B cell (primary cell): ENCODE data around the gene SNX24. TPM values are rescaled to one million over a fixed set of nuclear protein-coding genes. Genes with fewer than 3 reads are reported as not detected.

Experiments
- ATAC-seq: fragments of 200-7000 bp; cut with Tn5 transposase; one replicate; pipeline ENCODE4 v1.10.0; 2021; ENCODE audit warnings: low read depth, mild to moderate bottlenecking, moderate number of reproducible peaks, moderate library complexity
- CTCF ChIA-PET: fragments of 350-600 bp; sonication (Branson Sonifier 250); formaldehyde crosslinking; loops from one replicate; lab custom pipeline; 2021; ENCODE audit warnings: antibody characterized with exemption, inconsistent platforms; lab: Charles Lee
- POLR2A ChIA-PET: fragments of 350-600 bp; sonication (Branson Sonifier 250); formaldehyde crosslinking; loops from one replicate; lab custom pipeline; 2021; ENCODE audit warnings: antibody characterized with exemption; lab: Charles Lee
- DNase-seq: peaks from one replicate; pipeline ENCODE4 v3.0.0; 2013
- H2AFZ ChIP-seq: 2 replicates; pipeline ENCODE4 v1.6.1; 2012; ENCODE audit warnings: mild to moderate bottlenecking, low read depth, low read length; ENCODE audit not compliant: insufficient read depth, poor library complexity, severe bottlenecking
- H3K27ac ChIP-seq, 2 donors: 1 replicate in 1 of 2; 2 replicates in 1 of 2; pipeline ENCODE4 v1.5.1; 2012 to 2013; ENCODE audit warnings: low read length in 2 of 2, mild to moderate bottlenecking in 2 of 2, moderate library complexity in 1 of 2
- H3K27me3 ChIP-seq, 4 experiments: fragments of 200-600 bp in 1 of 4; sonication (generic) in 1 of 4; replicated peaks in 1 of 4; 1 replicate in 2 of 4; 2 replicates in 2 of 4; pipeline versions ENCODE4 v1.6.1 to v1.7.0; 2013 to 2016; ENCODE audit warnings: low read length in 3 of 4, mild to moderate bottlenecking in 2 of 4, mixed read lengths in 1 of 4, moderate library complexity in 1 of 4; ENCODE audit not compliant: insufficient read depth in 4 of 4, control insufficient read depth in 3 of 4; ENCODE audit errors: control extremely low read depth in 1 of 4
- H3K36me3 ChIP-seq, 2 experiments: replicated peaks in 1 of 2; 1 replicate in 1 of 2; 2 replicates in 1 of 2; pipeline versions ENCODE4 v1.6.1 to v1.7.1; 2013; ENCODE audit warnings: low read length in 1 of 2; ENCODE audit not compliant: insufficient read depth in 2 of 2, control insufficient read depth in 1 of 2; ENCODE audit errors: control extremely low read depth in 1 of 2, extremely low read depth in 1 of 2
- H3K4me1 ChIP-seq, 2 donors: fragments of 200-600 bp in 1 of 2; sonication (generic) in 1 of 2; 1 replicate in 1 of 2; 2 replicates in 1 of 2; pipeline versions ENCODE4 v1.5.1 to v1.6.1; 2013 to 2017; ENCODE audit warnings: low read length in 2 of 2; ENCODE audit not compliant: control insufficient read depth in 2 of 2, insufficient read depth in 2 of 2
- H3K4me2 ChIP-seq: replicated peaks from 2 replicates; pipeline ENCODE3; 2012; ENCODE audit warnings: mild to moderate bottlenecking, low read depth, low read length; ENCODE audit not compliant: poor library complexity, severe bottlenecking
- H3K4me3 ChIP-seq, 5 experiments: fragments of 200-600 bp in 1 of 5; sonication (generic) in 1 of 5; 1 replicate in 3 of 5; 2 replicates in 2 of 5; pipeline versions ENCODE4 v1.5.1 to v1.7.0; 2011 to 2016; ENCODE audit warnings: low read length in 4 of 5, mild to moderate bottlenecking in 4 of 5, low read depth in 2 of 5, control low read depth in 1 of 5, moderate library complexity in 1 of 5; ENCODE audit not compliant: insufficient read depth in 1 of 5; ENCODE audit errors: control extremely low read depth in 1 of 5, extremely low read depth in 1 of 5
- H3K79me2 ChIP-seq: fragments of 200-600 bp; sonication (generic); one replicate; pipeline ENCODE4 v1.6.0; 2016; ENCODE audit warnings: low read length; ENCODE audit not compliant: control insufficient read depth, insufficient read depth
- H3K9ac ChIP-seq: fragments of 200-600 bp; sonication (generic); 2 replicates; pipeline ENCODE4 v1.6.1; 2017; ENCODE audit warnings: mild to moderate bottlenecking, low read length, moderate library complexity
- H3K9me3 ChIP-seq, 3 donors: one replicate each; pipeline versions ENCODE4 v1.6.1 to v1.7.1; 2013; ENCODE audit warnings: low read length in 2 of 3; ENCODE audit not compliant: control insufficient read depth in 2 of 3, insufficient read depth in 1 of 3; ENCODE audit errors: control extremely low read depth in 1 of 3
- H4K20me1 ChIP-seq: 2 replicates; pipeline ENCODE4 v1.6.0; 2012; ENCODE audit warnings: mild to moderate bottlenecking, low read length; ENCODE audit not compliant: insufficient read depth, control insufficient read depth, poor library complexity, severe bottlenecking
- H3K27ac Mint-ChIP-seq: one replicate; pipeline ENCODE4 v1.8.0; 2021; ENCODE audit warnings: mixed read lengths
- H3K27me3 Mint-ChIP-seq: one replicate; pipeline ENCODE4 v1.8.0; 2021; ENCODE audit warnings: mixed read lengths
- H3K4me1 Mint-ChIP-seq: one replicate; pipeline ENCODE4 v1.8.0; 2021; ENCODE audit warnings: mixed read lengths
- H3K4me3 Mint-ChIP-seq: one replicate; pipeline ENCODE4 v1.8.0; 2021; ENCODE audit warnings: mixed read lengths
- H3K9me3 Mint-ChIP-seq: one replicate; pipeline ENCODE4 v1.8.0; 2022; ENCODE audit warnings: mixed read lengths; ENCODE audit not compliant: insufficient read depth
- EZH2 ChIP-seq: IDR thresholded peaks from 2 replicates; pipeline ENCODE4 v1.6.1; 2012; ENCODE audit warnings: borderline replicate concordance, low read depth, mild to moderate bottlenecking, moderate library complexity, low read length; ENCODE audit not compliant: insufficient read depth, poor library complexity, severe bottlenecking
- whole genome bisulfite sequencing: methylation state at CpG from one replicate; pipeline ENCODE4 v1.1.5; 2013; ENCODE audit warnings: missing lambda C conversion rate; ENCODE audit not compliant: insufficient coverage; 5-methylcytosine and 5-hydroxymethylcytosine counted together
- intact Hi-C: fragments of 100-400 bp; cut with micrococcal nuclease; formaldehyde crosslinking; loops from one replicate; pipeline ENCODE4 v1.10.0; 2022
- polyA plus RNA-seq: library from polyadenylated mRNA; depleted of rRNA; stranded (reverse); fragments of >200 nt; gene quantifications from 2 replicates; pipeline ENCODE4 v1.2.3, GENCODE V29; 2012
- total RNA-seq, 2 donors: library from RNA; stranded (reverse); fragments of 120-200 nt in 1 of 2; gene quantifications; 1 replicate in 1 of 2; 2 replicates in 1 of 2; pipeline versions ENCODE4 v1.2.3 to v1.2.4, GENCODE V29; 2013 to 2022
- TF ChIP-seq, protein P1 (sequence below): fragments of 200-600 bp; IDR thresholded peaks from one replicate; pipeline ENCODE4 v1.8.0; 2022; ENCODE audit warnings: antibody characterized with exemption, mild to moderate bottlenecking

The SNX24 gene
- total and polyA plus RNA-seq, 2 donors (not counting 1 experiment from before 2014, with no cell fraction given), result 1.1 to 9.3 TPM

DNA sequence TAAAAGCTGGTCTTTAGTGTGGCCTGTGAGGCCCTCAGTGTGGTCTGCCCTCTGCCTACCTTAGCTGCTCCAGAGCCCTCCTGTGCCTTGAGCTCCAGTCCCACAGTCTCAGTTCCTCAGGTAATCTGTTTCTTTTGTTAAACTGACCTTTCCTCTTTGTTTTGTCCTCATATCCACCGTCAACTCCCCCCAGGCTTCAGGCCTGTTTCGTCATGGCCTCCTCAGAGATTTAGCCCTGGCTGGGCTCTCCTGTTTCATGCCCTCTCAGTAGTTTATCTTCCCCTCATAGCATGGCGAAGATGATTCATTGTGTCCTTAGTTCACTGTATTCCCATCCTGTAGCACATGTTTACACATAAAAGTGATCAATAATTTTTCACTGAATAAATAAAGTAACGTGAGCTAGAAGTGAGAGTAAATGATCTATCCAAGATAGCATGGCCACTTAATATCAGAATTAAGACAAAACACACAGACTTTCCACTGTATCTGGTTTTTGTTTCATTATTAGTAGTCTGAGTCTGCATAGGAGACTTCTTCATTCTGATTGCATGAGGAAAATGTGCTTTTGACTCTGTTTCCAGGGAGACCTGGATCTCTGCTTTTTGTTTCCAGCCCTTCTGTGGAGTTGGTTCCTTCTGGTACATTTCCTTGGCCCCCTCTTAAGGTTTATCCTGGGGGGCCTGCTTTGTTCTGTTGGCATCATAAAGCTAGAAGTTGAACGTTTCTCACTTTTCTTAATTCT lies 70.5 kb downstream of the SNX24 start:
- Mint-ChIP-seq H3K9me3 (no peaks in the 10 kb centered on the region), H3K27me3 (no peaks in the 10 kb centered on the region), H3K4me1 (peaks cover 3% of the 10 kb centered on the region), H3K4me3 (no peak overlapping the region), H3K27ac (no peak overlapping the region)
- Histone ChIP-seq H3K4me3 (no peak overlapping the region), H4K20me1 (no peaks in the 10 kb centered on the region), H3K79me2 (no peaks in the 10 kb centered on the region), H3K27ac (no peak overlapping the region), H3K4me1 (no peaks in the 10 kb centered on the region), H3K27me3 (no peaks in the 10 kb centered on the region), H3K9ac (no peak overlapping the region), H3K4me2 (no peak overlapping the region), H2AFZ (no peak overlapping the region), H3K9me3 (peaks cover 0 to 4% (median 0%) of the 10 kb centered on the region in 3 donors), H3K36me3 (no peaks in the 10 kb centered on the region)
- DNase-seq (no peak), ATAC-seq (no peak)
- intact Hi-C loops, result no loop called here
- 95% methylated on average over 2 of the region's 5 CpGs for WGBS
- TF ChIP-seq EZH2, result no peak
- TF ChIP-seq, protein P1, sequence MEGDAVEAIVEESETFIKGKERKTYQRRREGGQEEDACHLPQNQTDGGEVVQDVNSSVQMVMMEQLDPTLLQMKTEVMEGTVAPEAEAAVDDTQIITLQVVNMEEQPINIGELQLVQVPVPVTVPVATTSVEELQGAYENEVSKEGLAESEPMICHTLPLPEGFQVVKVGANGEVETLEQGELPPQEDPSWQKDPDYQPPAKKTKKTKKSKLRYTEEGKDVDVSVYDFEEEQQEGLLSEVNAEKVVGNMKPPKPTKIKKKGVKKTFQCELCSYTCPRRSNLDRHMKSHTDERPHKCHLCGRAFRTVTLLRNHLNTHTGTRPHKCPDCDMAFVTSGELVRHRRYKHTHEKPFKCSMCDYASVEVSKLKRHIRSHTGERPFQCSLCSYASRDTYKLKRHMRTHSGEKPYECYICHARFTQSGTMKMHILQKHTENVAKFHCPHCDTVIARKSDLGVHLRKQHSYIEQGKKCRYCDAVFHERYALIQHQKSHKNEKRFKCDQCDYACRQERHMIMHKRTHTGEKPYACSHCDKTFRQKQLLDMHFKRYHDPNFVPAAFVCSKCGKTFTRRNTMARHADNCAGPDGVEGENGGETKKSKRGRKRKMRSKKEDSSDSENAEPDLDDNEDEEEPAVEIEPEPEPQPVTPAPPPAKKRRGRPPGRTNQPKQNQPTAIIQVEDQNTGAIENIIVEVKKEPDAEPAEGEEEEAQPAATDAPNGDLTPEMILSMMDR, result no peak
- ChIA-PET POLR2A (no interaction called here), CTCF (no interaction called here)

DNA sequence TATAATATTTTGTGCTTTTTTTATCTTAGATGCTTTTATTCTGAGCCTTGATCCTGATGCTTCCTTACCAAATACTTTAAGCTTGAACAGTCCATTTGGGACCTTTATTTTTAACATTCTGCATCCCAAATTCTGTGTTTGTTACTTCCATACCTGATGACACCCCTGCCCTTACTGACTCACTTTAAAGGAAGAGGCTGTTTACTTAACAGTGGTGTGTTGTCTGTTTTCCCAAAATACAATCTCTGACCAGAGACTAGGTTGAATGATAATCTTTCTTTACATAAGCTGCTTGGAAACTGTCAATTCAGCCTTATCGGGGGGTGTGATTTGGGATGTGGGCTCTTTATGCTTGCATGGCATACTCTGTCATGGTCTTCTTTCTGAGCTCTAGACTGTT lies 71.1 kb downstream of the SNX24 start:
- CTCF ChIA-PET, result no interaction called here
- Mint-ChIP-seq H3K9me3 (no peaks in the 10 kb centered on the region), H3K27ac (no peak overlapping the region), H3K27me3 (no peaks in the 10 kb centered on the region), H3K4me1 (peaks cover 3% of the 10 kb centered on the region), H3K4me3 (no peak overlapping the region)
- Histone ChIP-seq H3K4me3 (no peak overlapping the region), H2AFZ (no peak overlapping the region), H3K27ac (no peak overlapping the region), H3K9ac (no peak overlapping the region), H3K4me1 (no peaks in the 10 kb centered on the region), H3K9me3 (peaks cover 0 to 4% (median 0%) of the 10 kb centered on the region in 3 donors), H3K4me2 (no peak overlapping the region), H3K27me3 (no peaks in the 10 kb centered on the region), H3K79me2 (no peaks in the 10 kb centered on the region), H4K20me1 (no peaks in the 10 kb centered on the region), H3K36me3 (no peaks in the 10 kb centered on the region)
- intact Hi-C loops, result no loop called here
- ATAC-seq (no peak), DNase-seq (no peak)
- WGBS, result no CpG with 5 or more reads among the region's 1 CpG
- POLR2A ChIA-PET, result no interaction called here
- TF ChIP-seq EZH2, result no peak
